Colonic mucosa (tissue), 4 donors: ENCODE measurements around the gene RIMBP2. TPM values are rescaled to one million over a fixed set of nuclear protein-coding genes. Genes with fewer than 3 reads are reported as not detected.

Experiments used
- DNase-seq: peaks from one replicate; pipeline ENCODE4 v3.0.0-alpha.2; 2020
- H3K27ac ChIP-seq: fragments of 200-600 bp; one replicate; pipeline ENCODE4 v1.8.0; 2021
- H3K27me3 ChIP-seq: fragments of 200-600 bp; one replicate; pipeline ENCODE4 v1.8.0; 2021
- H3K36me3 ChIP-seq: fragments of 200-600 bp; one replicate; pipeline ENCODE4 v1.8.0; 2021
- H3K4me1 ChIP-seq: fragments of 200-600 bp; one replicate; pipeline ENCODE4 v1.8.0; 2021; ENCODE audit warnings: mild to moderate bottlenecking
- H3K4me3 ChIP-seq: fragments of 200-600 bp; one replicate; pipeline ENCODE4 v1.8.0; 2021
- H3K9ac ChIP-seq, 2 donors: one replicate each; pipeline ENCODE4 v1.7.0; 2013; ENCODE audit warnings: control low read depth in 2 of 2, low read depth in 2 of 2, low read length in 2 of 2
- H3K9me3 ChIP-seq: fragments of 200-600 bp; one replicate; pipeline ENCODE4 v1.8.0; 2021
- CTCF ChIP-seq: fragments of 200-600 bp; IDR thresholded peaks from one replicate; pipeline ENCODE4 v1.8.0; 2022; ENCODE audit warnings: antibody characterized with exemption, mild to moderate bottlenecking
- intact Hi-C: fragments of 100-400 bp; cut with DNase I; formaldehyde crosslinking; loops from one replicate; pipeline ENCODE4 v1.14.1; 2022
- total RNA-seq, 2 donors: library from RNA; stranded (reverse); fragmentation: NEBNext Ultra II Directional in 1 of 2; extraction: Animal tissue kit (Norgen Biotek cat#: 25700) in 1 of 2; gene quantifications; one replicate each; pipeline ENCODE4 v1.2.1, GENCODE V29; 2021
- donor health status: healthy.
- donor health status: DM: no; HTN: no; CAD: no.
- donor health status: DM: no; HTN: no; CAD: no.

RIMBP2 gene
- total RNA-seq, 2 donors from 2014 or later = 4.8 to 5.6 TPM

GRCh38 chr12:130465046-130465445, 251.1 kb downstream of the RIMBP2 start:
- Histone ChIP-seq H3K4me3 (no peak overlapping the region), H3K36me3 (no peaks in the 10 kb centered on the region), H3K27ac (no peak overlapping the region), H3K27me3 (no peaks in the 10 kb centered on the region), H3K9me3 (no peaks in the 10 kb centered on the region), H3K4me1 (no peaks in the 10 kb centered on the region), H3K9ac (no peak overlapping the region)
- intact Hi-C loops = no loop called here
- no peak for DNase-seq
- no peak for TF ChIP-seq CTCF

- Histone ChIP-seq H3K4me1 (no peaks in the 10 kb centered on the region), H3K9me3 (no peaks in the 10 kb centered on the region), H3K9ac (no peak overlapping the region), H3K4me3 (no peak overlapping the region), H3K36me3 (no peaks in the 10 kb centered on the region), H3K27ac (no peak overlapping the region), H3K27me3 (no peaks in the 10 kb centered on the region)
- TF ChIP-seq CTCF = no peak
- intact Hi-C loops = no loop called here
- DNase-seq = no peak
Observed at GRCh38 chr12:130463818-130464670, 252.1 kb downstream of the RIMBP2 start.

- H3K9ac ChIP-seq = no peak overlapping the region
- no peak for DNase-seq
- TF ChIP-seq CTCF = no peak
- H3K27ac ChIP-seq = no peak overlapping the region
- H3K4me1 ChIP-seq = no peaks in the 10 kb centered on the region
- no peaks in the 10 kb centered on the region for H3K36me3 ChIP-seq
- H3K9me3 ChIP-seq = no peaks in the 10 kb centered on the region
- H3K4me3 ChIP-seq = no peak overlapping the region
- no peaks in the 10 kb centered on the region for H3K27me3 ChIP-seq
- intact Hi-C loops = no loop called here
Observed at GRCh38 chr12:130463275-130463658, 252.8 kb downstream of the RIMBP2 start.

- intact Hi-C loops = no loop called here
- H3K27me3 ChIP-seq = no peaks in the 10 kb centered on the region
- H3K4me1 ChIP-seq = no peaks in the 10 kb centered on the region
- DNase-seq = no peak
- no peak for TF ChIP-seq CTCF
- no peak overlapping the region for H3K27ac ChIP-seq
- no peaks in the 10 kb centered on the region for H3K9me3 ChIP-seq
- H3K4me3 ChIP-seq = no peak overlapping the region
- H3K9ac ChIP-seq = no peak overlapping the region
- H3K36me3 ChIP-seq = no peaks in the 10 kb centered on the region
Observed at GRCh38 chr12:130462558-130463274, 253.4 kb downstream of the RIMBP2 start.

- Histone ChIP-seq H3K4me1 (no peaks in the 10 kb centered on the region), H3K9ac (no peak overlapping the region), H3K36me3 (no peaks in the 10 kb centered on the region), H3K9me3 (no peaks in the 10 kb centered on the region), H3K27me3 (no peaks in the 10 kb centered on the region), H3K4me3 (no peak overlapping the region), H3K27ac (no peak overlapping the region)
- intact Hi-C loops = no loop called here
- DNase-seq = no peak
- TF ChIP-seq CTCF = no peak
Observed at GRCh38 chr12:130461839-130462557, 254.1 kb downstream of the RIMBP2 start.
